Esophagus (tissue), 2 donors: Measurements from ENCODE around the gene MACROH2A2. TPM values are rescaled to one million over a fixed set of nuclear protein-coding genes. Genes with fewer than 3 reads are reported as not detected.
"Not testable (repeated sequence)": the region's sequence is repeated elsewhere in the genome, so short reads cannot be mapped to it uniquely, and the experiment has no call there.

Source experiments
- H3K27ac ChIP-seq, 2 donors: one replicate each; pipeline ENCODE4 v1.5.1; 2013; ENCODE audit warnings: low read depth in 2 of 2, mild to moderate bottlenecking in 2 of 2, inconsistent platforms in 1 of 2, low read length in 1 of 2, moderate library complexity in 1 of 2
- H3K27me3 ChIP-seq, 2 donors: one replicate each; pipeline ENCODE4 v1.6.1; 2013; ENCODE audit warnings: low read length in 2 of 2, control low read depth in 1 of 2, mild to moderate bottlenecking in 1 of 2; ENCODE audit not compliant: insufficient read depth in 2 of 2, control insufficient read depth in 1 of 2
- H3K36me3 ChIP-seq, 2 donors: one replicate each; pipeline ENCODE4 v1.6.1; 2013; ENCODE audit warnings: low read length in 1 of 2; ENCODE audit not compliant: control insufficient read depth in 2 of 2, insufficient read depth in 2 of 2
- H3K4me1 ChIP-seq, 2 donors: one replicate each; pipeline ENCODE4 v1.6.1; 2013; ENCODE audit warnings: low read length in 1 of 2; ENCODE audit not compliant: control insufficient read depth in 2 of 2, insufficient read depth in 2 of 2
- H3K4me3 ChIP-seq, 2 donors: one replicate each; pipeline ENCODE4 v1.5.1; 2013; ENCODE audit warnings: low read length in 2 of 2, mild to moderate bottlenecking in 2 of 2, low read depth in 1 of 2, moderate library complexity in 1 of 2
- H3K9me3 ChIP-seq, 2 donors: one replicate each; pipeline ENCODE4 v1.6.1; 2013; ENCODE audit warnings: mild to moderate bottlenecking in 2 of 2, low read depth in 1 of 2, low read length in 1 of 2, moderate library complexity in 1 of 2; ENCODE audit not compliant: control insufficient read depth in 2 of 2, insufficient read depth in 1 of 2
- WGBS, 2 donors: extraction: QIAGEN DNeasy Blood & Tissue Kit; methylation state at CpG; one replicate each; pipeline ENCODE4 v1.1.7; 2013; 5-methylcytosine and 5-hydroxymethylcytosine counted together
- polyA plus RNA-seq, 2 donors: library from polyadenylated mRNA; stranded (reverse); fragments of 200-250 nt; gene quantifications; one replicate each; pipeline ENCODE4 v1.2.3, GENCODE V29; 2013
- donor health status: healthy with polysubstance abuse.
- donor health status: Bipolar disorder and iron deficiency.

The MACROH2A2 gene
- 10 to 100 TPM in 1 of 2 donors, 1 to 10 TPM in 1; 9.4 to 17.4 TPM for polyA plus RNA-seq

GRCh38 chr10:70052462-70053217 is at the start of gene MACROH2A2:
TSS of gene MACROH2A2 (plus strand) at chr10:70052846. CDS start at chr10:70075659, 22,813 bp downstream.
- Histone ChIP-seq H3K27ac (peak within 1 kb of the TSS; percentile 51 to 59), H3K4me3 (peak within 1 kb of the TSS; percentile 79 to 84), H3K9me3 (no peaks in the 10 kb centered on the region), H3K27me3 (no peaks in the 10 kb centered on the region), H3K4me1 (peaks cover 0 to 2% of the 10 kb centered on the region in 2 donors), H3K36me3 (no peaks in the 10 kb centered on the region)
- WGBS, 2 donors = 0 to 2% methylated on average over 52 to 58 of the region's 58 CpGs

GRCh38 chr10:70007116-70007820 is 45.4 kb upstream of the MACROH2A2 start:
- H3K36me3 ChIP-seq = no peaks in the 10 kb centered on the region

DNA sequence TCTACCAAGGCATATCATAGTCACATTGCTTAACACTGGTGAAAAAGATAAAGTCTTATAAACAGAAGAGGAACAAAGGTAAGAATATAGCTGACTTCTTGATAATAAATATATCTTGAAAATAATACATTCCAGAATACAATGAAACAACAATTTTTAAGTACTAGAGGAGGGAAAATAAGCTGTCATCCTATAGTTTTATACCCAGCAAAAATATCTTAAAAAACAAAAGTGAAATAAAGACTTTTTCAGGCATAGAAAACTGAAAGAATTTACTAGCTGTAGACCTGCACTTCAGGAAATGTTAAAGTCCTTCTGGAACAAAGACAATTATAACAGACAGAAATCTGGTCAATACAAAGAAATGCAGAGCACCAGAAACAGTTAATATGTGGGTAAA is 21.4 kb upstream of the MACROH2A2 start:
- Histone ChIP-seq H3K27ac (no peak overlapping the region), H3K4me1 (no peaks in the 10 kb centered on the region), H3K36me3 (no peaks in the 10 kb centered on the region), H3K9me3 (peaks cover 0 to 2% of the 10 kb centered on the region in 2 donors), H3K4me3 (no peak overlapping the region), H3K27me3 (no peaks in the 10 kb centered on the region)

More at GRCh38 chr10:70007116-70007820, 45.4 kb upstream of the MACROH2A2 start:
- no peak overlapping the region for H3K27ac ChIP-seq
- no peaks in the 10 kb centered on the region for H3K9me3 ChIP-seq
- H3K27me3 ChIP-seq = no peaks in the 10 kb centered on the region
- no peaks in the 10 kb centered on the region for H3K4me1 ChIP-seq
- H3K4me3 ChIP-seq = no peak overlapping the region
- WGBS, 2 donors = 82 to 83% methylated on average over 9 of the region's 9 CpGs

GRCh38 chr10:70032667-70033289 is 19.9 kb upstream of the MACROH2A2 start:
- WGBS, 2 donors = 85 to 92% methylated on average over 5 of the region's 5 CpGs
- H3K4me1 ChIP-seq = no peaks in the 10 kb centered on the region
- H3K27ac ChIP-seq = no peak overlapping the region
- H3K9me3 ChIP-seq = peaks cover 0 to 2% of the 10 kb centered on the region in 2 donors
- H3K4me3 ChIP-seq = no peak overlapping the region
- no peaks in the 10 kb centered on the region for H3K27me3 ChIP-seq
- H3K36me3 ChIP-seq = no peaks in the 10 kb centered on the region

DNA sequence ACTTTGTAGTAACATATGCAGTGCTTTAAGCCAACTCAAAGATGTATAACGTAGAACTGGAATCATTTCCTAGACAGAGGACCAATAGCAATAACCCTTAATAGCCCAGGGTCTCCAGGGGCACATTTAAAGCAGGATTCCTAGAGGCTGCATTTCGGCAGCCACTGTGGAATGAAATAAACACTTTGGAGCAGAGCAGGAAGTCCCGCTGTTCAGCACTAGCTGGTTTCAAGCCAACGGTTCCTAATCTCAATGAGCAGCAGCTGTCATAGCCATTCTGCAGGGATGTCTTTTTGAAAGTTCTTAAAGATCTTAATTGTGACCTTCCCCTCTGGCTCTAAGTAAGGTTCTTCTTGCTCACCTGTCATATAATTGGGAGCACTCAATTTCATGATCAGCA is 18.4 kb upstream of the MACROH2A2 start:
- 20 to 31% methylated on average over 4 of the region's 4 CpGs for WGBS, 2 donors
- Histone ChIP-seq H3K4me3 (no peak overlapping the region), H3K4me1 (no peaks in the 10 kb centered on the region), H3K9me3 (peaks cover 0 to 2% of the 10 kb centered on the region in 2 donors), H3K27ac (no peak overlapping the region), H3K27me3 (no peaks in the 10 kb centered on the region), H3K36me3 (no peaks in the 10 kb centered on the region)

DNA sequence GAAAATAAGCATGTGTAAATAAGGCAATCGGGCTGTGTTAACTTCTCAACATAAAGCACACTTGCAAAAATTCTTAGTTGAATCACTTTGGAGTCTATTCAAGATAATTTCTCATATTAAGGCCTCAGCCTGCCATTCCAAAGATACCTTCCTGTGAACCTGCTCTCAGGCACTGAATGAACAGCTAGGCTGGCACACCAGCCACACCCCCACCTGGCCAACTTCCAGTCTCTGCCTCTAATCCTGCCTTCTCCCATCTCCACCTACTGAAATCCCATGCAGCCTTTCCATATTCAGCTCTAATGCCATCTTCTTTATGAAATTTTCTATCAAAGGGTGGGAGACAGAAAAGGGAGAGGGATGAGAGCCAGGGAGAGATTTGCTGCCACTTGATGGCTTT is 17.1 kb upstream of the MACROH2A2 start:
- H3K36me3 ChIP-seq = no peaks in the 10 kb centered on the region
- H3K9me3 ChIP-seq = no peaks in the 10 kb centered on the region
- no peaks in the 10 kb centered on the region for H3K4me1 ChIP-seq
- no peak overlapping the region for H3K4me3 ChIP-seq
- 46 to 61% methylated on average over 1 of the region's 1 CpG for WGBS, 2 donors
- no peak overlapping the region for H3K27ac ChIP-seq
- H3K27me3 ChIP-seq = no peaks in the 10 kb centered on the region

- no peak overlapping the region for H3K4me3 ChIP-seq
- no peak overlapping the region for H3K27ac ChIP-seq
- no peaks in the 10 kb centered on the region for H3K36me3 ChIP-seq
- no peaks in the 10 kb centered on the region for H3K4me1 ChIP-seq
- H3K9me3 ChIP-seq = peaks cover 0 to 3% of the 10 kb centered on the region in 2 donors
- no peaks in the 10 kb centered on the region for H3K27me3 ChIP-seq
These were observed 13.7 kb upstream of the MACROH2A2 start for GRCh38 chr10:70038923-70039322.

GRCh38 chr10:70041016-70041415 is 11.6 kb upstream of the MACROH2A2 start:
- H3K9me3 ChIP-seq = peaks cover 0 to 3% of the 10 kb centered on the region in 2 donors
- no peaks in the 10 kb centered on the region for H3K27me3 ChIP-seq
- H3K27ac ChIP-seq = no peak overlapping the region
- H3K4me1 ChIP-seq = no peaks in the 10 kb centered on the region
- 86 to 92% methylated on average over 2 of the region's 2 CpGs for whole genome bisulfite sequencing, 2 donors
- no peaks in the 10 kb centered on the region for H3K36me3 ChIP-seq
- H3K4me3 ChIP-seq = no peak overlapping the region

DNA sequence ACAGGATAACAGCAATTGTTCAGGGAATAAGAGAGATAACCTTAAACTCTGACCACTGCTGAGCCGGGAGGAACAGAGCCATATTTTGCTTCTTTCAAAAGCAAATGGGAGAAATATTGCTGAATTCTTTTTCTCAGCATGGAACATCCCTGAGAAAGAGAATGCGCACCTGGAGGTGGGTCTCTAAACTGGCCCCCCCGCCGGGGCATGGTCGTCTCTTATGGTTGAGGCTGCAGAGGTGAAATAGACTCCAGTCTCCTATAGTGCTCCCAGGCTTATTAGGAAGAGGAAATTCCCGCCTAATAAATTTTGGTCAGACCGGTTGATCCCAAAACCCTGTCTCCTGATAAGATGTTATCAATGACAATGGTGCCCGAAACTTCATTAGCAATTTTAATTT is 10.9 kb upstream of the MACROH2A2 start:
- WGBS, 2 donors = 58 to 62% methylated on average over 8 of the region's 8 CpGs
- not testable (repeated sequence) for H3K4me1 ChIP-seq, H3K27ac ChIP-seq, H3K27me3 ChIP-seq, H3K9me3 ChIP-seq, H3K4me3 ChIP-seq, H3K36me3 ChIP-seq
